Right ventricle myocardium inferior (tissue), 1 donor: Measurements from ENCODE around the gene IFNA1. TPM values are rescaled to one million over a fixed set of nuclear protein-coding genes. Genes with fewer than 3 reads are reported as not detected.

ENCODE experiments used
- total RNA-seq: library from RNA; stranded (reverse); fragmentation: NEBNext Ultra II Directional; extraction: Animal tissue kit (Norgen Biotek cat#: 25700); gene quantifications from one replicate; pipeline ENCODE4 v1.2.1, GENCODE V29; 2021
- donor health status: DM: no; HTN: yes; CAD: no; lungs with severe emphysema.

IFNA1 gene
- total RNA-seq, 1 donor from 2014 or later, result not detected

Other genes starting within 250 kb of the IFNA1 start
- not detected for gene IFNA7, start 238.2 kb upstream of the IFNA1 start, total RNA-seq
- not detected for gene IFNA10, start 233.3 kb upstream of the IFNA1 start, total RNA-seq
- gene IFNA16, start 223.1 kb upstream of the IFNA1 start, total RNA-seq, result not detected
- gene IFNA17, start 212.2 kb upstream of the IFNA1 start, total RNA-seq, result not detected
- not detected for gene IFNA14, start 200.4 kb upstream of the IFNA1 start, total RNA-seq
- not detected for gene IFNA5, start 135.1 kb upstream of the IFNA1 start, total RNA-seq
- 12.2 TPM for gene KLHL9, start 105.0 kb upstream of the IFNA1 start, total RNA-seq
- not detected for gene IFNA6, start 89.6 kb upstream of the IFNA1 start, total RNA-seq
- not detected for gene IFNA13, start 72.4 kb upstream of the IFNA1 start, total RNA-seq
- not detected for gene IFNA2, start 55.0 kb upstream of the IFNA1 start, total RNA-seq
- gene IFNA8, start 31.3 kb upstream of the IFNA1 start, total RNA-seq, result not detected
- not detected for gene IFNE, start 41.9 kb downstream of the IFNA1 start, total RNA-seq